Cardiac muscle cell (in vitro differentiated cells and primary cell): ENCODE results near the gene CIB1. TPM values are rescaled to one million over a fixed set of nuclear protein-coding genes. Genes with fewer than 3 reads are reported as not detected.
"Not testable (repeated sequence)": the region's sequence is repeated elsewhere in the genome, so short reads cannot be mapped to it uniquely, and the experiment has no call there.

ENCODE experiments used
- DNase-seq, 2 donors: peaks; one replicate each; pipeline versions ENCODE4 v3.0.0 to v3.0.0-alpha.2; 2010 to 2017; ENCODE audit warnings: low read depth in 1 of 2, low spot score in 1 of 2
- H3K27ac ChIP-seq: fragments of 200-600 bp; sonication (generic); 2 replicates; pipeline ENCODE4 v1.5.1; 2016
- H3K27me3 ChIP-seq: fragments of 200-600 bp; sonication (generic); 2 replicates; pipeline ENCODE4 v1.6.0; 2016; ENCODE audit warnings: control low read depth
- H3K36me3 ChIP-seq: fragments of 200-600 bp; sonication (generic); 2 replicates; pipeline ENCODE4 v1.5.1; 2016; ENCODE audit warnings: control low read depth
- H3K4me1 ChIP-seq: fragments of 200-600 bp; sonication (generic); 2 replicates; pipeline ENCODE4 v1.8.1; 2017; ENCODE audit warnings: low read depth, mild to moderate bottlenecking, mixed run types
- H3K4me3 ChIP-seq: fragments of 200-600 bp; sonication (generic); 2 replicates; pipeline ENCODE4 v1.5.1; 2016; ENCODE audit warnings: mild to moderate bottlenecking
- H3K9me3 ChIP-seq: fragments of 200-600 bp; sonication (generic); 2 replicates; pipeline ENCODE4 v1.5.1; 2017; ENCODE audit warnings: low read depth, mild to moderate bottlenecking, control low read depth
- CTCF ChIP-seq: IDR thresholded peaks from 2 replicates; pipeline ENCODE4 v1.5.1; 2012; ENCODE audit warnings: low read depth, mild to moderate bottlenecking, low read length
- polyA plus RNA-seq: library from polyadenylated mRNA; unstranded; fragments of >200 nt; fragmentation: Nextera tagmentation; extraction: Ambion mirVana; gene quantifications from 2 replicates; pipeline ENCODE4 v1.2.1, GENCODE V29; 2016
- total RNA-seq: library from RNA; depleted of rRNA; stranded (reverse); fragments of >200 nt; gene quantifications from 2 replicates; pipeline ENCODE4 v1.2.3, GENCODE V29; 2016

The CIB1 gene
- total and polyA plus RNA-seq, 2 experiments from 2014 or later, result 18.1 to 91.6 TPM

- peak in 1 of 2 donors; percentile 58 for DNase-seq
Observed at GRCh38 chr15:90261811-90262210, 28.1 kb upstream of the CIB1 start.

GRCh38 chr15:90260731-90261130 lies 27.0 kb upstream of the CIB1 start:
- not testable (repeated sequence) for H3K27me3 ChIP-seq

More at GRCh38 chr15:90261811-90262210, 28.1 kb upstream of the CIB1 start:
- Histone ChIP-seq H3K9me3 (no peaks in the 10 kb centered on the region), H3K36me3 (no peaks in the 10 kb centered on the region), H3K27me3 (no peaks in the 10 kb centered on the region), H3K4me1 (peaks cover 6% of the 10 kb centered on the region), H3K27ac (no peak overlapping the region), H3K4me3 (no peak overlapping the region)
- no peak for TF ChIP-seq CTCF

GRCh38 chr15:90259524-90259923 lies 25.8 kb upstream of the CIB1 start:
- H3K4me3 ChIP-seq, result no peak overlapping the region
- H3K27me3 ChIP-seq, result no peaks in the 10 kb centered on the region
- DNase-seq, result no peak
- H3K27ac ChIP-seq, result no peak overlapping the region
- H3K4me1 ChIP-seq, result no peaks in the 10 kb centered on the region
- H3K36me3 ChIP-seq, result no peaks in the 10 kb centered on the region
- no peak for TF ChIP-seq CTCF
- H3K9me3 ChIP-seq, result no peaks in the 10 kb centered on the region

More at GRCh38 chr15:90260731-90261130, 27.0 kb upstream of the CIB1 start:
- DNase-seq, H3K4me1 ChIP-seq, H3K4me3 ChIP-seq, H3K27ac ChIP-seq, H3K9me3 ChIP-seq, H3K36me3 ChIP-seq: not testable (repeated sequence)

- Histone ChIP-seq H3K4me1 (no peaks in the 10 kb centered on the region), H3K9me3 (no peaks in the 10 kb centered on the region), H3K27ac (no peak overlapping the region), H3K36me3 (no peaks in the 10 kb centered on the region), H3K27me3 (no peaks in the 10 kb centered on the region), H3K4me3 (no peak overlapping the region)
- DNase-seq, result no peak
- TF ChIP-seq CTCF, result no peak
Observed at GRCh38 chr15:90257776-90258175, 24.0 kb upstream of the CIB1 start.

GRCh38 chr15:90249203-90249863 lies 15.6 kb upstream of the CIB1 start, which contains the start of gene TTLL13:
TTLL13 (plus strand) TSS chr15:90249556; CDS start chr15:90250631, 1,075 bp downstream.
- Histone ChIP-seq H3K27me3 (no peaks in the 10 kb centered on the region), H3K4me3 (peak within 1 kb of the TSS; percentile 50), H3K27ac (peak within 1 kb of the TSS; percentile 57), H3K9me3 (no peaks in the 10 kb centered on the region), H3K36me3 (no peaks in the 10 kb centered on the region), H3K4me1 (peaks cover 5% of the 10 kb centered on the region)
- peak; percentile 93 to 97 for DNase-seq
- TF ChIP-seq CTCF, result peak; percentile 6

- H3K9me3 ChIP-seq, result no peaks in the 10 kb centered on the region
- peaks cover 5% of the 10 kb centered on the region for H3K4me1 ChIP-seq
- H3K4me3 ChIP-seq, result peak overlapping the region; percentile 50
- no peaks in the 10 kb centered on the region for H3K36me3 ChIP-seq
- peak in 1 of 2 donors; percentile 65 for DNase-seq
- no peaks in the 10 kb centered on the region for H3K27me3 ChIP-seq
- TF ChIP-seq CTCF, result no peak
- peak overlapping the region; percentile 22 for H3K27ac ChIP-seq
Observed at GRCh38 chr15:90248789-90249202, 15.1 kb upstream of the CIB1 start.
